Stimulated activated CD4-positive, alpha-beta T cell treated with anti-CD3 and anti-CD28 coated beads, Interleukin-4, amount 100 ng/mL, for 24 hours (primary cell): ENCODE measurements around the gene CISH.

Experiments used
- DNase-seq: peaks from one replicate; pipeline ENCODE4 v3.0.0-alpha.2; 2020

The CISH gene

DNA sequence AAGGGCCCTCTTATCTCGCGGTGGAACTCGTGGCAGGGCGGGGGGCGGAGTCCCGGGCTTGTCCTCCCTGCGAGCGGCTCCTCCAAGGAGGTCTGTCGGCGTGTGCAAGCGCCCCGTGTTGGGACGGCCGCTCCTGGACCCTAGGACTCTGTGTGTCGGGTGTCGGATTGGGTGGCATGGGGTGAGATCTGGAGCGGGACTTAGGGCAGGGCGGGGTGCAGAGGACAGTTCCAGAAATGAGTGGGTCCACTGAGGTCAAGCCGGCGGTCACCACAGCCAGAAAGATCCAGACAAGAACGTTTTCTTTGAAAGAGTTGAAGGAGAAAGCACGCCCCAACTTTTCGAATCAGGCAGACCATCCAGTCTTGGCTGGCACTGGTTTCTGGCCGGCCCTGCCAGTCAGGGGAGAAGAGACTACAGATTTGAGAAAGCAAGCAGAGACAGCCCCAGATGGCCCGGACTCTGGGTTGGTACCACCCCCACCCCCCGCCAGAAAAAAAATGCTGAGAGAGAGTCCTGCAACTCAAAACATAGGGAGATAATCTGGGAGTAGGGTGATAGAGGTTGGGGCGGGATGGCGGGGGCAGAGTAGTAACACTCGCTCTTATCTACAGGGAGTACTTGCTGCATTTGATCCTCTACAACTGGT is 784 bp upstream of the CISH start:
- peak; percentile 40 for DNase-seq

- no peak for DNase-seq
Observed at GRCh38 chr3:50610992-50611463, 546 bp downstream of the CISH start.

DNA sequence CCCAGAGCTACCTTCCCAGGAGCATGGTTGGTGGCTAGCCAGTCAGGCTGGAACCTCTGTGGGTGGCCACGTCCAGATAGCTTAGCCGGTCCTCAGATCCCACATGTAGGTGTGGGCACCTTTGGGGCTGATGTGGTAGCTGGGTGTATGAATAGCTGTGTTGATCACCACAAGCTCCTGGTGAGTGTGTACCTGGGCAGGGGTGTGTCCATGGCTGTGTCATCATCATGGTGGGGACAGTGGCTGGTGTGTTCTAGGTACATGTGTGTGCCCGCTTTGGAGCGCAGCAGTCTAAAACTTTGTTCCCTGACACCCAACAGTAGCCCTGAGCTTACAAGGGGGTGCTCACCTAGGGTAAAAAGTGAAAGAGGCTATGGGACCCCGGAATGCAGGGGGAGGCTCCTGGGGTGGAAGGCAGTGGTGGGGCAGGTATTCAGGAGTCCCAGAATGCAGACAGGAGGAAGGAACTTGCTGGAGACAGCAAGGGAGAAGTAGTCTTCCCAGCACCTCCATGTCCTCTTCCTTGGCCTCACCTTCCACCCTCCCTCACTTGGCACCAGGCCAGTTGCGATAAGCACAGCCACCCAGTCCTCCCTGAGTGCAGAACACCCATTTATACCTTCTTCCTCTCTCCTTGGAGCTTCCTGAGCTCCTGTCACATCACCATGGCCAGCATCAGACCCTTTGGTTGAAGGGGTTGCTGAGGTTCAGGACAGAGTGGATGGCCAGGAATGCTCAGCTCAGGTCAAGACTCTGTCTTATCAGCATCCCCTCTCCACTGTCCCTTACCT is 1.2 kb downstream of the CISH start:
- DNase-seq = peak; percentile 59

DNA sequence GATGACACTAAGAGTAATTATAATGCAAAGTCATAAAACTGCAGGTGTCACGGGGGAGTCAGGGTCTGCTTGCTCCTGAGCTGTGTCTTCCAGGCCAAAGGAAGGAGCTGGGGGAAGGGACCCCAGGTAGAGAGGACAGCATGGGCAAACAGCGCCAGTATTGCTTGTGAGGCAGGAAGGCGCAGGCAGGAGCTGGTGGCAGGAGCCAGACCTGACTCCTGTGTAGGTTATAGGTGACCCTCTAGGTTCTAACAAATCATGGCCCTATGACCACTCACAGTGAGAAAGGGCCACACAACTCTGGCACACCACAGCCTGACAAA is 1.9 kb downstream of the CISH start:
- DNase-seq = no peak

DNA sequence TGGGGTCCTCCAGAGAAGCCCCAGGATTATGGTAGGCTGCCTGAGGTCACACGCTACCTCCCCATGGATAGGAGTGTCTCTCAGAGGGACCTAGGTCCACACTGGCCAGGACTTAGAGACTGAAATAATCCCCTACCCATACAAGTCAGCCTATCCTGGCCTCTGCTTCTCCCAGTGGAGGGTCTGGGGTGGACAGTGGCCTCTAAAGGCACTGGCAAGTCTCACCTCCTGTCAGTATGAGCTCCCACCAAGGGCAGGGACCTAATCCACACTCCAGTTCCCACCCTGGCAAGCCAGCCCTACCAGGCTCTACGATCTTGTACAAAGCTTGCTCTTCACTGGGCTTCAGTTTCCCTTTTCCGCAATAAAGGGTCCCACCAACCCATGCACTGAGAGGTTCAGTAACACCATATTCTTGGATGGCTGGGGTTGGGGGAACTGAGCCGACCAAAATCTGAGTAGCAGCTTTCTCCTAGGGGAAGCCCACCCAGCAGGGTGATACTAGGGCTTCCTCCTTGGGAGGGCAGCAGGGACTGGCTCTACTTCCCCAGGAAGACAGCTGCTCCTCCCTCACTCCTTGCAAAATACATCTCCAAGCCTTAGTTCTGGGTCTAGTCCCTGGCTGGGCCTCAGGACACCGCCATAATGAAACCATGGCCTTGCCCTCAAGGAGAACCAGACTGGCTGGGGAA is 2.4 kb downstream of the CISH start:
- no peak for DNase-seq

DNA sequence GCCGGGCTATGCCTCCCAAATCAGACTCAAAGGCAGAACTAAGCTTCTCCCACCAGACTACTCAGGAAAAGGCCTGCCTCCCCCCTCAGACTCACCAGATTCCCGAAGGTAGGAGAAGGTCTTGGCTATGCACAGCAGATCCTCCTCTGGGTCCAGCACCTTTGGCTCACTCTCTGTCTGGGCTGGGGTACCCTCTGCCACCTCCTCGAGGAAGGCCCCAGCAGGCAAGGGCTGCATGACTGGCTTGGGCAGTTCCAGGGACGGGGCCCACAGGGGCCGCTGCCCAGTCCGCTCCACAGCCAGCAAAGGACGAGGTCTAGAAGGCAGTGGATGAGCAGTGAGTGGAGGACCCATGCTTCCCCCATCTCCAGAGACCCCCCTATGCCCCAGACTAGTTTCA is 3.3 kb downstream of the CISH start:
- no peak for DNase-seq

DNA sequence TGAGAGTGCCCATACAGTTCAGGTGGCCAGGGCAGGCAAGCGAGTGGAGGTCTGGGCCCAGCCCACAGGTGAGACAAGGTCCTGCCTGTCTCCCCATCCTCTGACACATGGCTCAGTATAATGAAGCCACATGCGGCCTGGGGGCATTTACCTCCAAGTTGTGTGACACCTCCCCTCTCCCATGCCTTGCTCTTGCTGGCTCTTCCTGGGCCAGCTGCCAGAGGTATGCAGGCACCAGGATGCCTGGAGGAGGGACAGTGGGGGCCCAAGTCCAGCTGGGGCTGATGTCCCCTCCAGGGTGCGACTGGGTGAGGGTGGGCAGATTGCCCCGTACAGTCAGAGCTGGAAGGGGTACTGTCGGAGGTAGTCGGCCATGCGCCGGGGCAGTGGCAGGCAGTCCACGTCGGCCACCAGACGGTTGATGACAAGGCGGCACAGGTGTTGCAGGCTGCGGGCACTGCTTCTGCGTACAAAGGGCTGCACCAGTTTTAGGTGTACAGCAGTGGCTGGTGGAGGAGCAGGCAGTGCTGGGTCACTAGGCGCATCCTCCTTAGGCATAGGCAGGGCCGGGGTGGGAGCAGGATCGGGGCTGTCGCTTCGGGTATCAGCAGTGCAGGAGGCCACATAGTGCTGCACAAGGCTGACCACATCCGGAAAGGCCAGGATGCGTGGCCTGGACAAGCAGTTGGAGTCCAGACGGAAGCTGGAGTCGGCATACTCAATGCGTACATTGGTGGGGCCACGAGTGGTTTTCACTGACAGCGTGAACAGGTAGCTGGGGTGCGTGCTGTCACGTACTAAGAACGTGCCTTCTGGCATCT is 4.1 kb downstream of the CISH start:
- DNase-seq = no peak

GRCh38 chr3:50606596-50606995 is 5.0 kb downstream of the CISH start:
- DNase-seq = no peak

DNA sequence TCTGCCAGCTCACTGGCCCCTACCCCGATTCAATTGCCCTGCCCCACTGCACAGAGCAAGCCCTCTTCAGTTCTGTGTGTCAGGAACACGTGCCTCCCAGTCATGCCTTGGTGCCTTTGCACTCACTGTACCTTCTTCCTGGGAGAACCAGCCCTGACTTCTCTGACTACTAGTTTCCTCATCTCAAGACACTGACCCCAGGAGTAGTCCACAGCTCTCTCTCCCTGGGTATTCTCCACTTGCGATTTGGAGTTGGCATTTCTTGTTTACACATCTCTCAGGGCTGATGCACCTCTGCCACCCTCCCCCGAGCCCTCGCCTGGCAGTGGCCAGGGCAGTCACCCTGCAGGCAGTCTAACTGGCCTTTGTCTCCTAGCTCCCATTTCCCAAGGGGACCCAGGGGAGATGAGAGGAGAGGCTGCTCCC is 5.7 kb downstream of the CISH start:
- no peak for DNase-seq

DNA sequence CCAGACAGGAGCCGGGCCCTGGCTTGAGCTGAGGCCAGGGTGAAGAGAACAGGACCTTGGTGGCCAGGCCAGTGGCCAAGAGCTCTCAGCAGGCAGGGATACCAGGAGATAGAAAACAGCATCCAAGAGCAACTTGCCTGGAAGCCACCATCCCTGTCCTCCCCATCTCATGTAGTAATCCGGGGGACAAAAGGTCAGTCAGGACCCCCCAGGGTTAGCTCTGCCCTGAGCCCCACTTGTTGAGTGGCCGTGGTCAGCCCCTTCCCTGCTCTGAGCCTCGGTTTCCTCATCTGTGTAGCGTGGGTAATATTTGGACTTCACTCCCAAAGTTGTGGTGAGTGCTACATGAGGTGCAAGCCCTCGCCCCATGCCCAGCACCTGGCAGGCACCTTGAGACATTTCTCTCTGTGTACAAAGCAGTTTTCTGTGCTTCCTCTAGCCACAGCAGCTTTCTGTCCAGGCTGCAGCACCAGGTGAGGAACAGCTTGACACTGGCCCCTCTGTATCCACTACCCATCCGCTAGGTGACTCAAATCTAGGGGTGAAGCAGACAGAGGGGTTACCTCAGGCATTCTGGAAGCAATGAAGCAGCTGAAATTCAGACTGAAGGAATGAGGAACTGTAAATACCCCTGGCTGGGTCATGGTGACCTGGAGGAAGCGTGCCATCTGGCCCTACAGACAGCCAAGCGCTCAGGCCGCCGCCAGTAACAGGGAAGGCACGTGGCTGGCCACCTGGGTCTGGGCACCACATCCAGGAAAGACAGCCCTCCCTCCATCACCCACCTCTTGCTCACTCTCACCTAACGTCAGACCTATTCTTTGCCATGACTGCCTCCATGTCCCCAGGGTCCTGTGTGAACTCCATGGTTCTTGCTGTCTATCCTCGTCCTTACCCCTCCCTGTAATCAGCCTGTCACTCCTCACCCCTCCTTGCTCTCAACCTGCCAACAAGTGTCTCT is 6.7 kb downstream of the CISH start:
- DNase-seq = no peak

DNA sequence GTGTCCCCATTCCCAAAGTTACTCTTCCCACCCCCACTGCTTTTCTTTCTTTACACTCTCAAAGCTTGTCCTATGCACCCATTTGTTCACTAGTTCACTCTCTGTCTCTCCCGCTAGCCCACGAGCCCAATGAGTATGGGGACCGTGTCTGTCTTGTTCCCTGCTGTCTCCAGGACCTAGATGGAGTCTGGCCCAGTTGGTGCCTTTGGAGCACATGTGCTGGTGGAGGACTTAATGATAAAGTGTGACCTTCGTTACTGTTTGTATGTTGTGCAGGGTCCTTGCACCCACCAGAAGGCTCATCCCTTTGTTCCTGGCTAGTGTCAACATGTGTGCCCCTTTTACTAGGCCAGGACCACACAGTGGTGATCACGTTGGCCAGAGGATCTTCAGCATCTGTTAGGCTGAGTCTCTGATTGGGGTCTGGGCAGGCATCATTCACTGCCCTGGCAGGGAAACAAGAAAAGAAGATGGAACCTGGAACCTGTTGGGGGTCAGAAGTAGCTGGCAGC is 7.4 kb downstream of the CISH start:
- DNase-seq = no peak

GRCh38 chr3:50603261-50604109 is 8.1 kb downstream of the CISH start:
- no peak for DNase-seq

DNA sequence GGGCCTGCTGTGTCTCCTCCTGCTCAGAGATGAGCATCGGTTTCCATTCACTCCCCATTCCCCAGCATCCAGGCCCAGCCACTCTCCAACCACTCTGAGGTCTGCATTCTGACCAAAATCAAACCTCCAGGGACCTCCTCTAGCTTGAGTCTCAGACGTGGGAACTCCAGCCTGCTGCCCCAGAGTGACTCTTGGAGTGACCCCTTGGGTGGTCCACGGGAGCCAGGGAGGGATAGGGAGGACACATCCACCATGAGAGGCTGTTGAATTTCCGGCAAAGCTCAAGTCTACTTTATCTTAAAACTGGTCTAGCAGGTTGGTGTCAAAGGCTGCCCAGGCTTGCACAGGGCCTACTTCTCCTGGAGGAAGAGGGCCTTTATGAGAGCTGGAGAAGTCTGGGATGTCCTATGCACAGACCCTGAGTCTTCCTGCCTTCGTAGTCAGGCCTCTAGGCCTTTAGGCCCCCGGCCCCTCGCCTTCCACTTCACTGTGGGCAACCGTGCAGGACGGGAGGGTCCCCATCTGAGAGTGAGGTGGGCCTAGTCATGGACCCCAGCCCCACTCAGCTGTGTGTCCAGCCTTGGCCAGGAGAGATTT is 8.9 kb downstream of the CISH start:
- no peak for DNase-seq

- DNase-seq = peak; percentile 92
Observed at GRCh38 chr3:50600841-50601591, 10.6 kb downstream of the CISH start.

GRCh38 chr3:50600141-50600753 is 11.3 kb downstream of the CISH start:
- DNase-seq = no peak

DNA sequence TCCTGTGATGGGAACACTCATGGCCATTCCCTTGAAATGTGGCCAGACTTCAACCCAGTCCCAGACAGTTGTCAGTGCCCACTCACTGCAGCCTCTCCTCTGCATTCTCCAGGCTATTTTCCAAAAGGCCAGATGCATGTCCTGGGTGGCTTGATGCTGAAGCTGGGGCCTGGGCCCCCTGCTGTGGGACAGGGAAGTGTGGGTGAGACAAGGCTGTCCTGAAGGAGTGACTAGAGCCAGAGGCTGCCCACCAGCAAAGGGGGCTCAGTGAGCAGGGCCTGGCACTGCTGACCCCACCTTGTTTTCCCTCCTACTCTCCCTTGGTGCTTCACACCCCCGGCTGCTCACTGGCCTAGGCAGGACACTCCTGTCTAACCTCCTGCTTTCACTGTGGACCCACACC is 11.9 kb downstream of the CISH start:
- no peak for DNase-seq

- no peak for DNase-seq
Observed at GRCh38 chr3:50599115-50599715, 12.4 kb downstream of the CISH start.

GRCh38 chr3:50594253-50594785 is 17.3 kb downstream of the CISH start:
- no peak for DNase-seq
